Measurements from ENCODE around the gene SERPINH1. TPM values are rescaled to one million over a fixed set of nuclear protein-coding genes. Genes with fewer than 3 reads are reported as not detected.

SERPINH1 gene
- total RNA-seq, 1 experiment from 2014 or later: 818 TPM

Other genes starting within 250 kb of the SERPINH1 start
- 39.0 and 44.6 TPM in 2 replicates for gene ARRB1, start 210.6 kb upstream of the SERPINH1 start, total RNA-seq (2014; rRNA removed; shearing (Covaris generic))
- gene RPS3, start 162.7 kb upstream of the SERPINH1 start, total RNA-seq (2014; rRNA removed; shearing (Covaris generic)): 2,959 and 3,951 TPM in 2 replicates
- not detected in 2 replicates for gene KLHL35, start 129.1 kb upstream of the SERPINH1 start, total RNA-seq (2014; rRNA removed; shearing (Covaris generic))
- gene GDPD5, start 36.3 kb upstream of the SERPINH1 start, total RNA-seq (2014; rRNA removed; shearing (Covaris generic)): 4.6 and 10.8 TPM in 2 replicates
- 1.6 TPM in 1 of 2 replicates, not detected in the other for gene MAP6, start 106.8 kb downstream of the SERPINH1 start, total RNA-seq (2014; rRNA removed; shearing (Covaris generic))
- gene MOGAT2, start 155.6 kb downstream of the SERPINH1 start, total RNA-seq (2014; rRNA removed; shearing (Covaris generic)): not detected in 2 replicates
- 94.6 and 105 TPM in 2 replicates for gene DGAT2, start 206.5 kb downstream of the SERPINH1 start, total RNA-seq (2014; rRNA removed; shearing (Covaris generic))

All from G401 (cell line).